Upper lobe of left lung (tissue), 4 donors: ENCODE results near the gene GOLGA6L7.
"Not testable (repeated sequence)": the region's sequence is repeated elsewhere in the genome, so short reads cannot be mapped to it uniquely, and the experiment has no call there.

ENCODE experiments used
- CTCF ChIP-seq, 6 experiments: fragments of 450-650 bp in 4 of 6; fragments of 200-600 bp in 2 of 6; sonication (generic) in 2 of 6; IDR thresholded peaks; one replicate each; pipeline ENCODE4 v1.5.1; 2016 to 2019; ENCODE audit warnings: antibody characterized with exemption in 6 of 6
- EP300 ChIP-seq, 4 donors: sonication (generic); formaldehyde crosslinking; IDR thresholded peaks; one replicate each; pipeline ENCODE4 v1.5.1; 2017; ENCODE audit warnings: antibody characterized with exemption in 4 of 4, control low read depth in 2 of 4
- POLR2A ChIP-seq, 4 donors: fragments of 450-650 bp; IDR thresholded peaks; one replicate each; pipeline ENCODE4 v1.5.1; 2016 to 2017; ENCODE audit warnings: antibody characterized with exemption in 4 of 4, mild to moderate bottlenecking in 2 of 4
- POLR2AphosphoS5 ChIP-seq, 2 donors: sonication (generic); formaldehyde crosslinking; IDR thresholded peaks; one replicate each; pipeline ENCODE4 v1.5.1; 2017; ENCODE audit warnings: antibody characterized with exemption in 2 of 2

GRCh38 chr15:28889871-28890270 is 41.4 kb upstream of the GOLGA6L7 start:
- not testable (repeated sequence) for TF ChIP-seq CTCF, POLR2A, EP300, POLR2AphosphoS5 (IDR thresholded peaks at IDR 0.05)
